Natural killer cell (primary cell): ENCODE data around the gene MAP3K19. TPM values are rescaled to one million over a fixed set of nuclear protein-coding genes. Genes with fewer than 3 reads are reported as not detected.
"Not testable (repeated sequence)": the region's sequence is repeated elsewhere in the genome, so short reads cannot be mapped to it uniquely, and the experiment has no call there.

ENCODE experiments used
- ATAC-seq, 3 donors: fragments of 150-1000 bp in 2 of 3; fragments of 200-7000 bp in 1 of 3; cut with Tn5 transposase; 1 replicate in 1 of 3; 2 replicates in 2 of 3; pipeline ENCODE4 v1.10.0; 2021; ENCODE audit warnings: mild to moderate bottlenecking in 2 of 3, moderate library complexity in 2 of 3
- DNase-seq, 2 donors: peaks; one replicate each; pipeline versions ENCODE4 v3.0.0 to v3.0.0-alpha.2; 2013 to 2021; ENCODE audit warnings: mixed read lengths in 1 of 2
- H3K27ac ChIP-seq: one replicate; pipeline ENCODE4 v1.5.1; 2013; ENCODE audit warnings: mild to moderate bottlenecking, low read length
- H3K27me3 ChIP-seq: one replicate; pipeline ENCODE4 v1.6.1; 2013; ENCODE audit warnings: low read length; ENCODE audit not compliant: control insufficient read depth, insufficient read depth
- H3K36me3 ChIP-seq: one replicate; pipeline ENCODE4 v1.6.1; 2013; ENCODE audit warnings: low read length; ENCODE audit not compliant: control insufficient read depth, insufficient read depth
- H3K4me1 ChIP-seq: one replicate; pipeline ENCODE4 v1.6.1; 2013; ENCODE audit warnings: low read length; ENCODE audit not compliant: control insufficient read depth, insufficient read depth
- H3K4me3 ChIP-seq: one replicate; pipeline ENCODE4 v1.5.1; 2013; ENCODE audit warnings: low read length
- H3K9me3 ChIP-seq: one replicate; pipeline ENCODE4 v1.6.1; 2013; ENCODE audit warnings: low read length; ENCODE audit not compliant: control insufficient read depth, insufficient read depth
- H3K27ac Mint-ChIP-seq, 2 donors: one replicate each; pipeline ENCODE4 v1.8.0; 2022; ENCODE audit warnings: mild to moderate bottlenecking in 2 of 2, mixed read lengths in 2 of 2, moderate library complexity in 1 of 2
- H3K27me3 Mint-ChIP-seq, 2 donors: one replicate each; pipeline ENCODE4 v1.8.0; 2022; ENCODE audit warnings: low read depth in 2 of 2, mixed read lengths in 2 of 2
- H3K36me3 Mint-ChIP-seq: one replicate; pipeline ENCODE4 v1.8.0; 2022; ENCODE audit warnings: mixed read lengths
- H3K4me1 Mint-ChIP-seq, 2 donors: one replicate each; pipeline ENCODE4 v1.8.0; 2022; ENCODE audit warnings: mixed read lengths in 2 of 2
- H3K4me3 Mint-ChIP-seq: one replicate; pipeline ENCODE4 v1.8.0; 2022; ENCODE audit warnings: mild to moderate bottlenecking, moderate library complexity, mixed read lengths
- H3K9me3 Mint-ChIP-seq, 2 donors: one replicate each; pipeline ENCODE4 v1.8.0; 2022; ENCODE audit warnings: mixed read lengths in 2 of 2
- whole genome bisulfite sequencing: methylation state at CpG from one replicate; pipeline ENCODE4 v1.1.7; 2013; ENCODE audit warnings: missing lambda C conversion rate; ENCODE audit not compliant: insufficient coverage; 5-methylcytosine and 5-hydroxymethylcytosine counted together
- intact Hi-C: fragments of 100-400 bp; cut with micrococcal nuclease; formaldehyde crosslinking; loops from one replicate; pipeline ENCODE4 v1.14.2; 2022
- total RNA-seq, 4 donors: library from RNA; stranded (reverse); fragments of 120-200 nt in 1 of 4; gene quantifications; one replicate each; pipeline versions ENCODE4 v1.2.3 to v1.2.4, GENCODE V29; 2013 to 2022
- TF ChIP-seq, protein P1 (sequence below): fragments of 200-600 bp; IDR thresholded peaks from one replicate; pipeline ENCODE4 v1.8.0; 2022; ENCODE audit warnings: antibody characterized with exemption

MAP3K19 gene
- total RNA-seq, 3 donors from 2014 or later (not counting 1 experiment from before 2014, with no cell fraction given): not detected

DNA sequence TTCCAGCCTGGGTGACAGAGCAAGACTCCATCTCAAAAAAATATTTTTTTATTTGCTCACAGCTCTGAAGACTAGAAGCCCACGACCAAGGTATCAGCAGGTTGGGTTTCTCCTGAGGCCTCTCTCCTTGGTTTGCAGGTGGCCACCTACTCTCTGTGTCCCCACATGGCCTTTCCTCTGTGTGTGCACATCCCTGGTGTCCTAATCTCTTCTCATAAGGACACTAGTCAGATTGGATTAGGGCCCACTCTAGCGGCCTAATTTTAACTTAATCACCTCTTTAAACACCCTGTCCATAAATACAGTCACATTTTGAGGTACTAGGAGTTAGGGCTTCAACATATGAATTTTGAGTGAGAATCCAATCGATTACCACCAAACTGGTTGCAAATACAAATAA, 2.9 kb upstream of the MAP3K19 start:
- H3K9me3 Mint-ChIP-seq: no peaks in the 10 kb centered on the region
- H3K4me1 Mint-ChIP-seq: peaks cover 20 to 29% of the 10 kb centered on the region in 2 donors
- TF ChIP-seq, protein P1, sequence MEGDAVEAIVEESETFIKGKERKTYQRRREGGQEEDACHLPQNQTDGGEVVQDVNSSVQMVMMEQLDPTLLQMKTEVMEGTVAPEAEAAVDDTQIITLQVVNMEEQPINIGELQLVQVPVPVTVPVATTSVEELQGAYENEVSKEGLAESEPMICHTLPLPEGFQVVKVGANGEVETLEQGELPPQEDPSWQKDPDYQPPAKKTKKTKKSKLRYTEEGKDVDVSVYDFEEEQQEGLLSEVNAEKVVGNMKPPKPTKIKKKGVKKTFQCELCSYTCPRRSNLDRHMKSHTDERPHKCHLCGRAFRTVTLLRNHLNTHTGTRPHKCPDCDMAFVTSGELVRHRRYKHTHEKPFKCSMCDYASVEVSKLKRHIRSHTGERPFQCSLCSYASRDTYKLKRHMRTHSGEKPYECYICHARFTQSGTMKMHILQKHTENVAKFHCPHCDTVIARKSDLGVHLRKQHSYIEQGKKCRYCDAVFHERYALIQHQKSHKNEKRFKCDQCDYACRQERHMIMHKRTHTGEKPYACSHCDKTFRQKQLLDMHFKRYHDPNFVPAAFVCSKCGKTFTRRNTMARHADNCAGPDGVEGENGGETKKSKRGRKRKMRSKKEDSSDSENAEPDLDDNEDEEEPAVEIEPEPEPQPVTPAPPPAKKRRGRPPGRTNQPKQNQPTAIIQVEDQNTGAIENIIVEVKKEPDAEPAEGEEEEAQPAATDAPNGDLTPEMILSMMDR: no peak
- no peak overlapping the region for H3K27ac ChIP-seq
- H3K36me3 Mint-ChIP-seq: no peaks in the 10 kb centered on the region
- H3K36me3 ChIP-seq: no peaks in the 10 kb centered on the region
- H3K27ac Mint-ChIP-seq: no peak overlapping the region
- peaks cover 49 to 53% of the 10 kb centered on the region in 2 donors for H3K27me3 Mint-ChIP-seq
- DNase-seq: no peak
- intact Hi-C loops: loop anchor here (5.0 kb wide), 1 partner anchor 1077 kb away; no protein-coding TSS in a partner anchor
- H3K4me1 ChIP-seq: peaks cover 7% of the 10 kb centered on the region
- H3K4me3 ChIP-seq: no peak overlapping the region
- H3K27me3 ChIP-seq: peaks cover 14% of the 10 kb centered on the region
- H3K9me3 ChIP-seq: no peaks in the 10 kb centered on the region
- no peak overlapping the region for H3K4me3 Mint-ChIP-seq
- whole genome bisulfite sequencing: 89% methylated on average over 3 of the region's 3 CpGs
- ATAC-seq: no peak

DNA sequence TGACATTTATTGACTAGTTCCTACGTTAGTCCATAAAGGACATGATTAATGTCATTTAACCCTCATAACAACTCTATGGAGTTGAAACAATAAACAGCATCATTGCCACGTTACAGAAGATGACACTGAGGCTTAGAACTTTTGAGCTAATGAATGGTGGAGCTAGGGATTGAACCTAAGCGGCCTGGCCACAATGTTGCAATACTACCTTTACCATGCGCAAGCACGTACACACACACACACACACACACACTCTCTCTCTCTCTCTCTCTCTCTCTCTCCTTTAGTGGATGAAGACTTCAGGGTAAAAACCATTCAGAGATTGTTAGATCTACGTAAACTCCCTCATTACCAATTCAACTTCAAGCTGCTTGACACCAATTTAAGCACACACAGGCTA, 875 bp upstream of the MAP3K19 start:
- 95% methylated on average over 4 of the region's 6 CpGs for WGBS
- Mint-ChIP-seq H3K36me3 (no peaks in the 10 kb centered on the region), H3K9me3 (no peaks in the 10 kb centered on the region), H3K4me3 (no peak overlapping the region), H3K27me3 (peaks cover 46 to 52% of the 10 kb centered on the region in 2 donors), H3K27ac (no peak overlapping the region), H3K4me1 (peaks cover 14 to 15% of the 10 kb centered on the region in 2 donors)
- intact Hi-C loops: no loop called here
- no peak overlapping the region for H3K4me3 ChIP-seq
- DNase-seq (no peak), ATAC-seq (no peak)
- no peaks in the 10 kb centered on the region for H3K9me3 ChIP-seq
- H3K27ac ChIP-seq: no peak overlapping the region
- peaks cover 4% of the 10 kb centered on the region for H3K4me1 ChIP-seq
- H3K27me3 ChIP-seq: peaks cover 8% of the 10 kb centered on the region
- TF ChIP-seq, protein P1: no peak
- H3K36me3 ChIP-seq: no peaks in the 10 kb centered on the region

GRCh38 chr2:135043345-135043744, 3.9 kb downstream of the MAP3K19 start:
- H3K4me1 Mint-ChIP-seq: no peaks in the 10 kb centered on the region
- no peaks in the 10 kb centered on the region for H3K36me3 Mint-ChIP-seq
- intact Hi-C loops: no loop called here
- no peak overlapping the region for H3K4me3 Mint-ChIP-seq
- Histone ChIP-seq H3K4me3 (no peak overlapping the region), H3K9me3 (no peaks in the 10 kb centered on the region), H3K27me3 (peaks cover 6% of the 10 kb centered on the region), H3K27ac (no peak overlapping the region), H3K4me1 (no peaks in the 10 kb centered on the region), H3K36me3 (no peaks in the 10 kb centered on the region)
- peaks cover 49 to 78% of the 10 kb centered on the region in 2 donors for H3K27me3 Mint-ChIP-seq
- H3K9me3 Mint-ChIP-seq: no peaks in the 10 kb centered on the region
- 100% methylated on average over 1 of the region's 2 CpGs for WGBS
- no peak overlapping the region for H3K27ac Mint-ChIP-seq
- peak in 1 of 3 donors; percentile 49 for ATAC-seq
- DNase-seq: peak in 1 of 2 donors; percentile 52
- TF ChIP-seq, protein P1: peak; percentile 54

- Histone ChIP-seq H3K4me1 (no peaks in the 10 kb centered on the region), H3K27ac (no peak overlapping the region), H3K36me3 (no peaks in the 10 kb centered on the region), H3K9me3 (no peaks in the 10 kb centered on the region), H3K4me3 (no peak overlapping the region), H3K27me3 (no peaks in the 10 kb centered on the region)
- peaks cover 23 to 41% of the 10 kb centered on the region in 2 donors for H3K27me3 Mint-ChIP-seq
- WGBS: 92% methylated on average over 3 of the region's 3 CpGs
- TF ChIP-seq, protein P1: no peak
- H3K9me3 Mint-ChIP-seq: no peaks in the 10 kb centered on the region
- H3K36me3 Mint-ChIP-seq: no peaks in the 10 kb centered on the region
- DNase-seq: no peak
- intact Hi-C loops: no loop called here
- no peak for ATAC-seq
- H3K27ac Mint-ChIP-seq: no peak overlapping the region
- no peak overlapping the region for H3K4me3 Mint-ChIP-seq
- H3K4me1 Mint-ChIP-seq: no peaks in the 10 kb centered on the region
Observed at GRCh38 chr2:135037831-135038230, 9.4 kb downstream of the MAP3K19 start.

- H3K36me3 Mint-ChIP-seq, H3K27ac ChIP-seq, H3K4me3 ChIP-seq, H3K36me3 ChIP-seq, H3K4me1 Mint-ChIP-seq, H3K9me3 ChIP-seq, H3K27me3 ChIP-seq, H3K27ac Mint-ChIP-seq, ATAC-seq, H3K4me1 ChIP-seq, H3K4me3 Mint-ChIP-seq, H3K9me3 Mint-ChIP-seq, DNase-seq, intact Hi-C loops: not testable (repeated sequence)
- H3K27me3 Mint-ChIP-seq: peaks cover 17 to 38% of the 10 kb centered on the region in 2 donors
- 100% methylated on average over 1 of the region's 33 CpGs for WGBS
Observed at GRCh38 chr2:135033216-135033615, 14.0 kb downstream of the MAP3K19 start.
